ENCODE results near the gene CDH19. TPM values are rescaled to one million over a fixed set of nuclear protein-coding genes. Genes with fewer than 3 reads are reported as not detected.

Gene CDH19
- total RNA-seq, 1 experiment from 2014 or later, result not detected

- no peak overlapping the region for H3K4me3 Mint-ChIP-seq (ENCODE audit: unreplicated experiment)
- no peak overlapping the region for H3K27ac Mint-ChIP-seq (ENCODE audit: low read depth, unreplicated experiment)
- peaks cover 40% of the 10 kb centered on the region for H3K27me3 Mint-ChIP-seq (ENCODE audit: insufficient read depth, unreplicated experiment)
- peak; percentile 61 for DNase-seq (ENCODE audit: unreplicated experiment)
- ChIA-PET POLR2A (interaction anchor here (0.6 to 1.4 kb wide), 3 partner anchors 49 to 311 kb away, joined by 3 to 5 read pairs (median 5); no protein-coding TSS in a partner anchor), CTCF (interaction anchor here (0.6 to 1.0 kb wide), 5 partner anchors 26 to 428 kb away, joined by 3 to 4 read pairs (median 3); no protein-coding TSS in a partner anchor)
- intact Hi-C loops (cut with micrococcal nuclease), result loop anchor here (1.0 to 5.0 kb wide), 3 partner anchors 187 to 637 kb away; no protein-coding TSS in a partner anchor
- peak; percentile 54 for TF ChIP-seq CTCF (IDR thresholded peaks at IDR 0.05; ENCODE audit: unreplicated experiment)
- no TSS peak for BruUV-seq (replicated peaks)
- no peaks in the 10 kb centered on the region for H3K4me1 Mint-ChIP-seq (ENCODE audit: insufficient read depth, unreplicated experiment)
- H3K36me3 Mint-ChIP-seq (ENCODE audit: insufficient read depth, unreplicated experiment), result no peaks in the 10 kb centered on the region
- H3K9me3 Mint-ChIP-seq (ENCODE audit: unreplicated experiment), result no peaks in the 10 kb centered on the region
Observed at GRCh38 chr18:66560094-66560493, 43.8 kb downstream of the CDH19 start.

GRCh38 chr18:66558773-66559172, 45.1 kb downstream of the CDH19 start:
- BruUV-seq (replicated peaks), result no TSS peak
- no peaks in the 10 kb centered on the region for H3K4me1 Mint-ChIP-seq (ENCODE audit: insufficient read depth, unreplicated experiment)
- H3K4me3 Mint-ChIP-seq (ENCODE audit: unreplicated experiment), result no peak overlapping the region
- no peaks in the 10 kb centered on the region for H3K9me3 Mint-ChIP-seq (ENCODE audit: unreplicated experiment)
- H3K27ac Mint-ChIP-seq (ENCODE audit: low read depth, unreplicated experiment), result no peak overlapping the region
- H3K36me3 Mint-ChIP-seq (ENCODE audit: insufficient read depth, unreplicated experiment), result no peaks in the 10 kb centered on the region
- peak; percentile 50 for DNase-seq (ENCODE audit: unreplicated experiment)
- peaks cover 37% of the 10 kb centered on the region for H3K27me3 Mint-ChIP-seq (ENCODE audit: insufficient read depth, unreplicated experiment)
- POLR2A ChIA-PET, result no interaction called here
- no peak for TF ChIP-seq CTCF (IDR thresholded peaks at IDR 0.05; ENCODE audit: unreplicated experiment)
- CTCF ChIA-PET, result no interaction called here
- intact Hi-C loops (cut with micrococcal nuclease), result no loop called here

DNA sequence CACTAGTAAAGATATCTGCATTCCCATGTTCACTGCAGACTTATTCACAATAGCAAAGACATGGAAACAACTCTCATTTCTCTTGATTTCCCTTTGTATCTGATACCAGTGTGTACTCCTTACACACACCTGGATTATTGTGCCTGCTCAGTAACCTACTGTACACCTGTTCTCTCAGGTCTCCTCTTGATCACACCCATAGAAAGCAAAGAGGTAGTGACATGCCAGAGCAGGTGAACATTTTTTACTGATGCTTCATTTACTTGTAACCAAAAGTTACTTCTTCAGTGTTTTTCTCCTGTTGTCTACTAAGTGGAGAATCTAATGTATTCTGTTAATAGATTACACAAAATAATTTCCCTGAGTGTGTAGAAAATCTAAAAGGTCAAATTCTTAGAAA, 46.8 kb downstream of the CDH19 start:
- H3K4me3 Mint-ChIP-seq (ENCODE audit: unreplicated experiment), result no peak overlapping the region
- ChIA-PET CTCF (no interaction called here), POLR2A (no interaction called here)
- H3K27ac Mint-ChIP-seq (ENCODE audit: low read depth, unreplicated experiment), result no peak overlapping the region
- intact Hi-C loops (cut with micrococcal nuclease), result no loop called here
- no peak for DNase-seq (ENCODE audit: unreplicated experiment)
- no peaks in the 10 kb centered on the region for H3K4me1 Mint-ChIP-seq (ENCODE audit: insufficient read depth, unreplicated experiment)
- no peaks in the 10 kb centered on the region for H3K36me3 Mint-ChIP-seq (ENCODE audit: insufficient read depth, unreplicated experiment)
- TF ChIP-seq CTCF (IDR thresholded peaks at IDR 0.05; ENCODE audit: unreplicated experiment), result no peak
- peaks cover 37% of the 10 kb centered on the region for H3K27me3 Mint-ChIP-seq (ENCODE audit: insufficient read depth, unreplicated experiment)
- no peaks in the 10 kb centered on the region for H3K9me3 Mint-ChIP-seq (ENCODE audit: unreplicated experiment)
- BruUV-seq (replicated peaks), result no TSS peak

DNA sequence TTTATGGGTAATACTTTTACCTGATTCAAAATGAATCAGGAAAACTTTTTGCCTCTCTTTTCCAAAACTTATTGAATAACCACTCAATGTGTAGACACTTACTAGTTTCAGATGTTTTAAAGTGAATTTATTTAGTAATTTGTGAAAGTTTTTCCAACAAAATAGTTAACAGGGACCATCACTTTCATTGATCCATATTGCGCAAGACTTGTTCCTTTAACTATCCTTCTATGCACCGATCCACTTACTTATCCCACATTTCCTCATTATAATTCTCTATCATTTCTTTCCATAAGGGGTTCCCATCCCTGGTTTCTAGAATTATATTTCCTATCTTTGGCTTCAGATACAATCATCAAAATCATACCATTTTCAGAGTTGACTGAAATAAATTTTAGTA, 48.3 kb downstream of the CDH19 start:
- no peak overlapping the region for H3K4me3 Mint-ChIP-seq (ENCODE audit: unreplicated experiment)
- CTCF ChIA-PET, result no interaction called here

More for the DNA sequence above, 48.3 kb downstream of the CDH19 start:
- TF ChIP-seq CTCF (IDR thresholded peaks at IDR 0.05; ENCODE audit: unreplicated experiment), result no peak
- POLR2A ChIA-PET, result no interaction called here
- Mint-ChIP-seq H3K36me3 (ENCODE audit: insufficient read depth, unreplicated experiment) (no peaks in the 10 kb centered on the region), H3K4me1 (ENCODE audit: insufficient read depth, unreplicated experiment) (no peaks in the 10 kb centered on the region), H3K27ac (ENCODE audit: low read depth, unreplicated experiment) (no peak overlapping the region), H3K9me3 (ENCODE audit: unreplicated experiment) (no peaks in the 10 kb centered on the region), H3K27me3 (ENCODE audit: insufficient read depth, unreplicated experiment) (peaks cover 37% of the 10 kb centered on the region)
- intact Hi-C loops (cut with micrococcal nuclease), result no loop called here
- BruUV-seq (replicated peaks), result no TSS peak
- DNase-seq (ENCODE audit: unreplicated experiment), result no peak
